ENCODE data around the gene ARID3A. TPM values are rescaled to one million over a fixed set of nuclear protein-coding genes. Genes with fewer than 3 reads are reported as not detected.

ARID3A gene
- total and polyA plus RNA-seq, 4 donors = 7.7 to 29.7 (median 19.8) TPM

DNA sequence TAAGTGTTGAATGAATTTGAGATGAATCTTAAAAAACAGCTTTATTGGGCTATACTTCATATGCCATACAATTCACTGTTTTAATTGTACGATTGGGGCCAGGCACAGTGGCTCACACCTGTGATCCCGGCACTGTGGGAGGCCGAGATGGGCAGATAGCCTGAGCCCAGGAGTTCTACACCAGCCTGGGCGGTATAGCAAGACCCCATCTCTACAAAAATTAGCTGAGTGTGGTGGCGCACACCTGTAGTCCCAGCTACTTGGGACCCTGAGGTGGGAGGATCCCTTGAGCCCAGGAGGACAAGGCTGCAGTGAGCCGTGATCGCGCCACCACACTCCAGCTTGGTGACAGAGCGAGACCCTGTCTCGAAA lies 10.3 kb downstream of the ARID3A start:
- Histone ChIP-seq H3K27me3 (ENCODE audit: control insufficient read depth in 3 of 3, insufficient read depth in 3 of 3, low read length in 2 of 3) (no peaks in the 10 kb centered on the region), H3K9me3 (ENCODE audit: control insufficient read depth in 4 of 4, insufficient read depth in 3 of 4, low read length in 3 of 4) (no peaks in the 10 kb centered on the region), H3K27ac (ENCODE audit: low read depth in 1 of 2, low read length in 1 of 2) (no peak overlapping the region), H3K4me1 (ENCODE audit: control insufficient read depth in 5 of 5, insufficient read depth in 5 of 5, low read length in 5 of 5) (peaks cover 7 to 49% (median 30%) of the 10 kb centered on the region in 5 donors), H3K4me3 (no peak overlapping the region), H3K36me3 (ENCODE audit: control insufficient read depth in 4 of 4, insufficient read depth in 4 of 4, low read length in 4 of 4) (peaks cover 0 to 13% (median 5%) of the 10 kb centered on the region in 4 donors), H3K9ac (ENCODE audit: insufficient read depth in 1 of 2, low read length in 2 of 2) (no peak overlapping the region)
- ATAC-seq (ENCODE audit: insufficient read depth, low FRiP score) (no peak), DNase-seq (no peak)
- no peak for TF ChIP-seq CTCF (IDR thresholded peaks at IDR 0.05; ENCODE audit: control extremely low read depth, extremely low read depth)
- WGBS, 2 donors = 97 to 98% methylated on average over 10 of the region's 10 CpGs

- ATAC-seq (ENCODE audit: insufficient read depth, low FRiP score) (no peak), DNase-seq (no peak)
- no peak overlapping the region for H3K9ac ChIP-seq (ENCODE audit: insufficient read depth in 1 of 2, low read length in 2 of 2)
- no peak overlapping the region for H3K27ac ChIP-seq (ENCODE audit: low read depth in 1 of 2, low read length in 1 of 2)
- WGBS, 2 donors = 83 to 87% methylated on average over 16 of the region's 16 CpGs
- H3K4me1 ChIP-seq (ENCODE audit: control insufficient read depth in 5 of 5, insufficient read depth in 5 of 5, low read length in 5 of 5) = peaks cover 7 to 43% (median 40%) of the 10 kb centered on the region in 5 donors
- peaks cover 0 to 13% (median 5%) of the 10 kb centered on the region in 4 donors for H3K36me3 ChIP-seq (ENCODE audit: control insufficient read depth in 4 of 4, insufficient read depth in 4 of 4, low read length in 4 of 4)
- TF ChIP-seq CTCF (IDR thresholded peaks at IDR 0.05; ENCODE audit: control extremely low read depth, extremely low read depth) = no peak
- no peaks in the 10 kb centered on the region for H3K9me3 ChIP-seq (ENCODE audit: control insufficient read depth in 4 of 4, insufficient read depth in 3 of 4, low read length in 3 of 4)
- no peaks in the 10 kb centered on the region for H3K27me3 ChIP-seq (ENCODE audit: control insufficient read depth in 3 of 3, insufficient read depth in 3 of 3, low read length in 2 of 3)
- no peak overlapping the region for H3K4me3 ChIP-seq
Observed at GRCh38 chr19:937259-937694, 11.4 kb downstream of the ARID3A start.

DNA sequence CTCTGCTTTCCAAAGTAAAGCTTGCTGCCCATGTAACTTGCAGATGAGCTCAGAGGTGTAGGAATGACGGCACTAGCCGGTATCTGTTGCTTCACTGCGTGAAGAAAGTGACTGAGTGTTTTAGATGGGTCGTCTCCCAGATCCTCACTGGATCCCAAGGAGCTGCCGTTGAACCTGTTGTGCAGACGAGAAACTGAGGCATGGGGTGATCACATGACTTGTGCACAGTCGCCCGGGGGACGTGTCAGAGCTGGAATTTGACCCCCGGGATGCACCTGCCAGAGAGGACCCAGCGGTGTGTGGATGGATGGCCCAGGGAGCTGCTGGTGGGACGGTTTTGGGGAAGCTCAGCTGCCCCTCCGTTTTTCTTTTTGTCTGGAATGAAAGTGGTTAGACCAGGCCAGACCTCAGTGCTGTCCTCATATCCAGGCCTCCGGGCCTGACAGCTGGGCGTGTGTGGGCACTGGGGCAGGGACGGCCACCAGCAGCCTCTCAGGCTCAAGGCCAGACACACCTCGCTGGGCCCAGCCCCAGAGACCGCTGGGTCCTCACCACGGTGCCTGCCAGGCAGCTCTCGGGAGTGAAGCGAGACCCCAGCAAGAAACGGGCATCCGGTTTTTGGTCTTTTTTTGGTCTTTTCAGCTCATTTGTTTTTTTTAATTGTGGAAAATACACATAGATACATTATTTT lies 12.5 kb downstream of the ARID3A start:
- DNase-seq (no peak), ATAC-seq (ENCODE audit: insufficient read depth, low FRiP score) (no peak)
- H3K9ac ChIP-seq (ENCODE audit: insufficient read depth in 1 of 2, low read length in 2 of 2) = no peak overlapping the region
- H3K36me3 ChIP-seq (ENCODE audit: control insufficient read depth in 4 of 4, insufficient read depth in 4 of 4, low read length in 4 of 4) = peaks cover 0 to 17% (median 7%) of the 10 kb centered on the region in 4 donors
- 90 to 91% methylated on average over 23 of the region's 23 CpGs for WGBS, 2 donors
- H3K27me3 ChIP-seq (ENCODE audit: control insufficient read depth in 3 of 3, insufficient read depth in 3 of 3, low read length in 2 of 3) = no peaks in the 10 kb centered on the region
- H3K9me3 ChIP-seq (ENCODE audit: control insufficient read depth in 4 of 4, insufficient read depth in 3 of 4, low read length in 3 of 4) = no peaks in the 10 kb centered on the region
- TF ChIP-seq CTCF (IDR thresholded peaks at IDR 0.05; ENCODE audit: control extremely low read depth, extremely low read depth) = no peak
- H3K4me1 ChIP-seq (ENCODE audit: control insufficient read depth in 5 of 5, insufficient read depth in 5 of 5, low read length in 5 of 5) = peaks cover 3 to 38% (median 32%) of the 10 kb centered on the region in 5 donors
- H3K4me3 ChIP-seq = no peak overlapping the region
- no peak overlapping the region for H3K27ac ChIP-seq (ENCODE audit: low read depth in 1 of 2, low read length in 1 of 2)

Measured in lung (tissue), 12 donors.